SK-N-SH treated with all-trans-retinoic acid at 6 μM for 48 hours (cell line): ENCODE measurements around the gene JAML.

Experiments used
- GLIS3 ChIP-seq: fragments of 250-450 bp; sonication (Bioruptor Pico); IDR thresholded peaks from 2 replicates; pipeline ENCODE4 v1.5.0; 2020; ENCODE audit warnings: mild to moderate bottlenecking, moderate library complexity
- OSR1 ChIP-seq: fragments of 250-450 bp; sonication (Bioruptor Pico); IDR thresholded peaks from 2 replicates; pipeline ENCODE4 v1.8.0; 2022; ENCODE audit warnings: moderate library complexity, mild to moderate bottlenecking, inconsistent platforms
- PATZ1 ChIP-seq: fragments of 250-450 bp; sonication (Bioruptor Pico); IDR thresholded peaks from 2 replicates; pipeline ENCODE4 v1.8.0; 2020; ENCODE audit warnings: mild to moderate bottlenecking, moderate library complexity, borderline replicate concordance
- PPARA ChIP-seq: fragments of 250-450 bp; sonication (Bioruptor Pico); IDR thresholded peaks from 2 replicates; pipeline ENCODE4 v1.5.0; 2020; ENCODE audit warnings: mild to moderate bottlenecking, borderline replicate concordance
- RARB ChIP-seq: fragments of 250-450 bp; sonication (Bioruptor Pico); IDR thresholded peaks from 2 replicates; pipeline ENCODE4 v1.8.0; 2021; ENCODE audit warnings: mild to moderate bottlenecking, moderate library complexity
- ZNF565 ChIP-seq: fragments of 450-650 bp; formaldehyde crosslinking; conservative IDR thresholded peaks from 2 replicates; pipeline ENCODE4 v1.5.0; 2020; ENCODE audit warnings: low read depth, mild to moderate bottlenecking, moderate library complexity
- TF ChIP-seq, protein P1 (sequence below): fragments of 250-450 bp; sonication (Bioruptor Pico); IDR thresholded peaks from 2 replicates; pipeline ENCODE4 v1.8.0; 2021; ENCODE audit warnings: low read depth, mild to moderate bottlenecking, moderate library complexity, borderline replicate concordance

- TF ChIP-seq PATZ1 (CRISPR knock-in tag) (no peak), RARB (CRISPR knock-in tag) (no peak), ZNF565 (no peak), OSR1 (CRISPR knock-in tag) (no peak), PPARA (CRISPR knock-in tag) (no peak), GLIS3 (no peak)
- TF ChIP-seq, protein P1, sequence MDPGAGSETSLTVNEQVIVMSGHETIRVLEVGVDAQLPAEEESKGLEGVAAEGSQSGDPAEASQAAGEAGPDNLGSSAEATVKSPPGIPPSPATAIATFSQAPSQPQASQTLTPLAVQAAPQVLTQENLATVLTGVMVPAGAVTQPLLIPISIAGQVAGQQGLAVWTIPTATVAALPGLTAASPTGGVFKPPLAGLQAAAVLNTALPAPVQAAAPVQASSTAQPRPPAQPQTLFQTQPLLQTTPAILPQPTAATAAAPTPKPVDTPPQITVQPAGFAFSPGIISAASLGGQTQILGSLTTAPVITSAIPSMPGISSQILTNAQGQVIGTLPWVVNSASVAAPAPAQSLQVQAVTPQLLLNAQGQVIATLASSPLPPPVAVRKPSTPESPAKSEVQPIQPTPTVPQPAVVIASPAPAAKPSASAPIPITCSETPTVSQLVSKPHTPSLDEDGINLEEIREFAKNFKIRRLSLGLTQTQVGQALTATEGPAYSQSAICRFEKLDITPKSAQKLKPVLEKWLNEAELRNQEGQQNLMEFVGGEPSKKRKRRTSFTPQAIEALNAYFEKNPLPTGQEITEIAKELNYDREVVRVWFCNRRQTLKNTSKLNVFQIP (CRISPR knock-in tag) = no peak
Observed at GRCh38 chr11:118148856-118149255, 76.0 kb downstream of the JAML start.
